ENCODE measurements around the gene BCL2.
"Not testable (repeated sequence)": the region's sequence is repeated elsewhere in the genome, so short reads cannot be mapped to it uniquely, and the experiment has no call there.

BCL2 gene

DNA sequence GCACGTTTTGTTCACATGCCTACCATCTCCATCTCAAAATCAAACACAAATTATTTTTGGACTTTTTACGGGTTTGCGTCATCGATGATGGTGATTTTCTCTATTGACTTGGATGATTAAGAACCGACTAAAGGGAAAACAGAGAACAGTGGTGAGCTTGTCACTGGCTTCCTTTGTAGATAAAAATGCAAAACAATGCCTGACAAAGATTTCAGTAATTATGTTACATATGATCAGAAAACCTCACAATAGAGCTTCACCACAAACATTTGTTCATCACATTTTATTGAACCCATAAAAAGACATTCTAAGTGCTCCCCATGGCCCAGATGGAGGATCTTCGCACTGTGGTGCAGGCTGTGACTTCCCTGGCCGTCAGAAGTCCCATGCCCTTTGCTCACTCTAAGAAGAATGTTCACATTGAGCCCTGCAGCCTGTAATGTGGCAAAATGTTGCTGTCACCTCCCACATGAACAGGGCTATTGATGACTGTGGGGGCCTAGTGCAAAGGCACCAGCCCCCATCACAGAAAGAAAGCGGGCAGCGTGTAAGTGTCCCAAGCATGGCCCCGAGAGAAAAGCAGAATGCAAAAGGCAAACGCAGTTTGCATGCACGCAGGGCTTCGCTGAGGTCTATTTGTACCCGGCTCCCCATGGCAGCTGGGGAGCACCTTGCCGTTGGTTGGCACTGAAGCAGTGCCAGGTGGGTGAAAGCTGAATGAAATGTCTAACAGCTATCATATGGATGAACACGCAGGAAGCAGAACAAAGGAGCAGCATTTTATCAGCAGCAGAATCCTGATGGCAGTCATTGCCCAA lies 60.6 kb downstream of the BCL2 start:
- DNase-seq (ENCODE audit: low read depth in 2 of 2): no peak

DNA sequence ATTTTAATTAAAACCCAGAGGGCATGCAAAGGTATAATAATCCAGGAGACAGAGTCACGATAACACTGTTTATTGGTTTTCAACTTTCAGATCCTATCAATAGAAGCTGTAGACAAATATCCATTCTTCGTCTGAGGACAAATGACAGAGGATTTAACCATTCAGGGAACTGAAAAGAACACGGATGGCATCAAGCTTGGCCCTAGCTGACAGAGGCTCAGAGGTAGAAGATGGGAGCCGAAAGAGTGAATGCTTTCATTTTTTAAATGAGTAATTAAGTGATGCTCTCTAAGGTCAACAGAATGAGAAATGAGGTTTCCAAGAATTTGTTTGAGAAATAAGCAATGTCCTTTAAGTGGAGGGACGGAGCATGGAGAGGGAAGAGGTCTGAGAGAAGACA lies 62.1 kb downstream of the BCL2 start:
- no peak for DNase-seq (ENCODE audit: low read depth in 2 of 2)

DNA sequence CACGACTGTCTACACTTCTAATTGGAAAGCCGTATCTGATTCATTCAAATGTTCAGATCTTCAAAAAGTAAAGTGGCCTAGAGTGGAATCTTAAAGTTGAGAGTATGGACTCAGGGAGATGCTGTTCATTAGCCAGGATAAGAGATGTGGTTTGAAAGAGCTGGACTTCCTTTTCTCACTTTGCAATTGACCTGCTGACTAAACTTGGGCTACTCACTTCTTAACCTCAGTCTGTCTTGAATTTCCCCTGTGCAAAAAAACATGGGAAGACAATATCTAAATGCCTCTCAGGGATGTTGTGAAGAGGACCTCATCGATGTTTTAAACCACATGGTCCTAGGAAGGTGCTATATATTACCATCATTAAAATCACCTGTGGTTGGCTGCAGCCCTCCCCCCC lies 64.1 kb downstream of the BCL2 start:
- DNase-seq (ENCODE audit: low read depth in 2 of 2): no peak

DNA sequence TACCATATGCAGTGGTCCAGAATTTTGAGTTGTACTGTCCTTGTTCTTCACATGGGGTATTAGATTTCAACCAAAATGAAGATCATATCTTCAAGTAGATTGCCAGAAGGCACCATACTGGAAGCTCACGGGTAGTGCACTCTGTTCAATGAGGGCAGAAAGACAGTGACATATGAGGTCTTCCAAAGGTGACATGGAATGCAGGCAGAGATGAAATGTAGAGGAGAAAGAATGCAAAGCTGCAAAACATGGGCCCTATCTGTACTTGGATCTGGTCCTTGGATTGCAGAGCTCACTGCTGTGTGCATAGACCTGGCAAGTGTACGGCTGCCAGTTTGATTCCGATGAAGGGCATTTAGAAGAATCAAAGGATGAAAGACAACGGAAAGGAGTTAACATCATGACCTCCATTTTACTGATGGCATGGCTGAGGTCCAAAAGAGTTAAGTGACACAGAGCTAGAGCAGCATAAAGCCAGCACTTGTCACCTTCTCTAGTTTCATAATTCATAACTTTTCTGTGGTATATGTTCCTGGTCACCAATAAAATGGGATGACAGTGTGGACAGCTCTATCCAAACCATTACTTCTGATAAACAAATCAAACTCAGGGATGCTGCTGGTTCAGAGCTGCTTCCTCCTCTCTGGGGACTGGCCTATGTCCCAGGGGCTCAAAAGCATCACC lies 64.7 kb downstream of the BCL2 start:
- DNase-seq (ENCODE audit: low read depth in 2 of 2): no peak

DNA sequence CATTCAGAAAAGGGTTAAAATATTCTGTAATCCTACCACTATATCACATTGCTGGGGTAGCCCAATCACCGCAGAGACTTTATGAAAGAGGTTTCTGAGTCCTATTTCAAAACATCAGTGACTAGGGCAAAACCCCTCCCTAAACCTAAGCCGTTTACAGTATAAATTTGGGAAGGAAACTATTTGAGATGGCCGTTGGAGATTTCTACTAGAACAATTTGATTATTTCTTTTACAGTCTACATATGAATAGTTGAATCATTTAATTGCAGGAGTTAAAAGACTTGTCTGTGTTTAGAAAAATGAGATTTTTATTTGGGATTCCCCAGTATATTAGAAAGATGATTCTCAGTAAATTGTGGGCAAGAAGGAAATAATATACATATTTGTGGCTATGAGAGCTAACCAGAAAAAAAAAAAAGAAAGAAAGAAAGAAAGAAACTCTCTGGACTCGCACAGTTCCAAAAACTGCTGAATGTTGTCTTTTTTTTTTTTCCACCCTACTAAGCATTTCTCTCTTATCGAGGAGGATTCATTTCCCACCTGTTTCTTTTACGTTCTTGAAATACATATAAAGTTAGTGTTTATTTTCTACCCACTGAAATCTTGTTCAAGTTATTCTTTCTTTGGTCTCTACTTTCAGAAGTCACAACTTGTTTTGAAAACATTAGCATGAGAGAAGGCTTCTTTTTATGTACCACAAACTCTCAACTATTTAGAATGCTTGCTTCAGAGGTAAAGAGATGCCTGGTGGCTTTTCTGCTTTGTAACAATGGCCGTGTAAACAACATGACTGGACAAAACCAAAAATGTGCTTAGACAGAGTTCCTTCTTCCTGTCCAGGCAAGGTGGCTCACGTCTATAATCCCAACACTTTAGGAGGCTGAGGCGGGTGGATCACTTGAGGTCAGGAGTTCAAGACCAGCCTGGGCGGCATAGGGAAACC lies 65.9 kb downstream of the BCL2 start:
- no peak for DNase-seq (ENCODE audit: low read depth in 2 of 2)

- no peak for DNase-seq (ENCODE audit: low read depth in 2 of 2)
Observed at GRCh38 chr18:63253014-63253413, 66.6 kb downstream of the BCL2 start.

DNA sequence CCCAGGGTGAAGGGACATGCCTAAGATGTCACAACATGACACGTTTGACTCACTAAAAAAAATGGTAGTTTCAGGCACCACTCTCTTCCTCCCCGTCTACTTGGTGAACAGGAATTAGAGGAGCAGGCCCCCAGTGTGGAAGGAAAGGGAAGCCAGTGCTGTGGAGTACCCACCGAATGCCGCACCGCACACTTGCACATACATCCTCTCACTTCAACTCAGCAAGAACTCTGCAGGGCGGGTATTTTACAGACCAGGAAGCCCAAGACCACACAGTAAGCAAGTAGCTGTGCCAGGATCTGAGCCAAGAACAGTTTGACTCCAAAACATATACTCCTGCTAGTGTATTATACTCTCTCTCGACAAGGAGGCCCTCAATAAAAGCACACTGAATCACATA lies 69.8 kb downstream of the BCL2 start:
- no peak for DNase-seq (ENCODE audit: low read depth in 2 of 2)

- no peak for DNase-seq (ENCODE audit: low read depth in 2 of 2)
Observed at GRCh38 chr18:63247926-63248325, 71.6 kb downstream of the BCL2 start.

DNA sequence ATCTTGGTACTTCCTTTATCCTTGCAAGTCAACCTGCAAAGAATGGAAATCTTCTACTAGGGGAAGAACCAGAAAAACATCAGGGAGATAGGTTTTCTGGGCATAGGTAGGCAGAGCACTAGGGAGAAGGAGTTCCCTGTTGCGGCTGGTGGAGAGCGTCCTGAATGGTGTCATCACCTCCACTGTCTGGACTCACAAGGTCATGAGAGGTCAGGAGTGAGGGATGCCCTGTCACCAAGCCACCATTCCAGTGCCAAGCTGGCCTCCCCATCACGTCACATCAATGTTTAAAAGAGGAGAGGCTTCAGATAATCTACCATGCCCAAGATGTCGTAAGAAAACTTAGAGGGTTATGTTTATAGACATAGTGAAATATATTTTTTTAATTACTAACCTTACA lies 72.1 kb downstream of the BCL2 start:
- DNase-seq (ENCODE audit: low read depth in 2 of 2): no peak

GRCh38 chr18:63245600-63245999 lies 74.0 kb downstream of the BCL2 start:
- no peak for DNase-seq (ENCODE audit: low read depth in 2 of 2)

- DNase-seq (ENCODE audit: low read depth in 2 of 2): no peak
Observed at GRCh38 chr18:63244607-63245006, 75.0 kb downstream of the BCL2 start.

DNA sequence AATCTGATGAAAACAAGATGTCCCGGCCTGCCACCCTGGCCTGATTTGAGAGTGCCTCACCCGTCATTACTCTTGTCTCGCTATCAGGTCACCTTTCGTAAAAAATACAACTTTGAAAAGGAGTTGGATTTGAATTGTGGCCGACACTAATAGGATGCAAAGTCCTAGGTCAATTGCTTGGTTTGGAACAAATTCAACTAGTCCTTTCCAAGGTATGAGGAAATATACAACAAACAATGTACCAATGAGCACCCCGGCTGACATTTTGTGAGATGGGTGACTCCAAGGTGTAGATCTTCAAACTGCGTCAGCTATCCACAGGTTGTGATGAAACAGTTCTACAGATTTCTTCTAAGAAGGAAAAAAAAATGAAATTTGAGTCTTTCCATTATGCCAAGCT lies 77.8 kb downstream of the BCL2 start:
- DNase-seq (ENCODE audit: low read depth in 2 of 2): no peak

DNA sequence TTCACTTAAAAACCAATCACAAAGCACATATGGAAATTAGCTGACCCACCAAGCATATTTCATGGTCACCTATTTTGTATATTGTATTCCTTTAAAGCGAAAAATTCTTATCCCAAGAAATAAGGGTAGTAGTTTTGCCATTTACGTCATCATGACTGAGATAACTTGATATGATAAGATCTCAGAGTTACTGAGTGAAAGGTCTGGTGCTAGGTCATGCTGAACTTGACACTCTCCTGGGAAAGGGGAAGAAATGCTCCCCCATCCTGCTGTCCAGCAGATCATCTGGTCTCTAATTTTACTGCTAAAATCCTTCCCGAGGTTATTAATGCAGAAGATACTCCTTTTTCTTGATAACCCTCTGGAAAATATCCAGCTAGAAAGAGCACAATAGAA lies 78.3 kb downstream of the BCL2 start:
- DNase-seq (ENCODE audit: low read depth in 2 of 2): no peak

DNA sequence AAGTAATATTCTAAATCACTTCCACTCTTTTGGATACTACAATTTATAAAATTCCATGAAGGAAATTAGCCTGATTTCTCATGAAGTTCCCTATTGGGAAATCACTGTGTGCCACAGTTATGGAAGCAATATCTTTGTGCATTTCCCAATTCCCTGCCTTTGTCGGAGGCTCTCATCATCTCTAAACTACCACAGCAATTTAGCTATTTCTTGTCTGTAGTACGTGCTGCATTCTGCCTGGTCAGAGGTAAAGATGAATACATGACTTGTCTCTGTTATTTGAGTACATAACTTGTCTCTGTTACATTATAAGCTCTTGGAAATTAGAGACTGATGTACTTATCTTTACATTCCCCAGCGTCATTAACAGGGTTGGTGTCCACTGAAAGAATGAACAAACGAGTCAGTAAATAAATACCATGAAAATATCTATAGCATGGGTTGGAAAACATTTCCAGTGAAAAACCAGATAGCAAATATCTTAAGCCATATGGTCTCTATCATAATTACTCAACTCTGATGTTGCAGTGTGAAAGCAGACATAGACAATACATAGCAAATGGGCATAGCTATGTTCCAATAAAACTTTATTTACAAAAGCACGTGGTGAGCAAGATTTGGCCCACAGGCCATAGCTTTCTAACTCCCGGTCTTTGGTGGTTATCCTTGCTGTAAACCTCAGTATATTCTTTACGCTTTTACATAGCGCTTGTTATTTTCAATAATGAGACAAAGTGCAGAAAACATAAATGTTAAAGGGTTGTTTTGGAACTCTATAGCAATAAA lies 78.8 kb downstream of the BCL2 start:
- DNase-seq (ENCODE audit: low read depth in 2 of 2): no peak

- no peak for DNase-seq (ENCODE audit: low read depth in 2 of 2)
Observed at GRCh38 chr18:63238693-63239075, 80.9 kb downstream of the BCL2 start.

DNA sequence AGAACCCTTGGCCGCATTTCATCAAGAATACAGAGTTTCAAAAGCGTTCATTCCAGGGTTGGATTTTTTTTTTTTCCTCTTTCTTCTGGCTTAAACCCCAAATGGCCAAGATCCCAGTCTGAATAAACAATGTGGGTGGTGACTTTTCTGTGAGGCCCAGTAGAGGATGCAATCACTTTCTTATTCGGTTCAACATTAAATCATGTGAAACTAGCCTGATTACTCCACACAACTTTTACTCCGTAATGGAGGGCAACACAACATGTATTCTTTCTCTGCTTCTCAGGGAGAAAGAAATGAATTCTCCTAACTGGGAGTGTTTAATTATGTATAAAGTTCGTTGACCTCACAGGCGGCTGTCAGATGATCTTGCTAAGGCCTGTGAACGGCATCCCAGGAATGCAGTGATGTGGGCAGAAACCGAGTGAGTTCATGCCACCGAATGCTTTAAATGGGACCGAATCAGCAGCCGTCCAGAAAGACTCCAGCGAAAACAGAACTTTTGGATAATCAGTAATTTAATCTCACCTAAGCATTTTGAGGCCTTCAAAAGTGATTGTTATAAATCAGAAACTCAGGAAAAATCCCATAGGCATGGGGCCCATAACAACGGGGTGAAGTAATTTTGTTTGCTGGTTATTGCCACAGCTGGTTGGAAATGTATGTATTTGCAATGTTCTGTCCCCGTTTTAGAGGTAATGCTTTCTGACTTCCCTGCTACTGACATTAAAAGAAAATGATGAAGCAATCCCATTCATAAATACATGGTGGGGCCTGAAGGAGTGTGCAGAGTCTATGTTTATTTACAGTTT lies 81.5 kb downstream of the BCL2 start:
- no peak for DNase-seq (ENCODE audit: low read depth in 2 of 2)

DNA sequence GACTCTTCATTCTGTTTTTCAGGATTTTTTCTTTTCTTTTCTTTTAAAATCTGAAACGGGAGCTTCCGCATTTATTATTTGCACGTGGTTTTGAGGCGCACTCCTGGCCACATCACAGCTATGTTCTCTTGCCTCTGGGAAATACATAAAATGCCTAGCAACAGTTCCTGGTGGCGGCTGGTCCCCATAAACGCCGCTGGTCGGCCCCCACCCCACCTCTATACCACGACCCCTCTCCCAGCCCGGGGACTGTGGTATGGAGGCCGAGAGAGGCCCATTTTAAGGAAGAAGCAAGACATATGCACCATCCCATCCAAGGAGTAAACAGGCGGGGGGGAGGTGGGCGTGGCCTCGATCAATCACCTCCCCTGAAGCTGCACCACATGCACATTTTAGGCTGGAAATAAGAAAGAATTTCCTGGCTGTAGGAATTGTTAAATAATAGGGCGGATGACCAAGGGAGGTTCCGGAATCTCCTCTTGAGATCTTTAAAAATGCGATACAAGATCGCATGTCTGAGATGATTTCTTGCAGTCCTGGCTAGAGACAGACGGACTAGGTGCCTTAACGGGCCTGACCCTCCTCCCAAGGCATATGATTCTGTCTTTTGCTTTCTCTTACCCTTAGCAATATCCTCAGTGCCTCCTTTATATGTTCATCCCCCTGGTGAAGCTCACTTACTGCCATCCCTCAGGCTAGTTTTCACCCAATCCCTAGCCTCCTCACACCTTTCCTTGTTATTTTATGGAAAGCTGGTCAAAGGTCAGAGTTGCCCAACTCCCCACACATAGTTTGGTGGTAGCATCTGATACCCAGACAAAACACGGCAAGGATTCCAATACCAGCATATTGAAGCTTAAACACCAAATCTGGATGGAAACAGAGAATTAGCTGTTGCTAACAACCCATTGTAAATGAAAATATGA lies 82.4 kb downstream of the BCL2 start:
- DNase-seq (ENCODE audit: low read depth in 2 of 2): no peak

DNA sequence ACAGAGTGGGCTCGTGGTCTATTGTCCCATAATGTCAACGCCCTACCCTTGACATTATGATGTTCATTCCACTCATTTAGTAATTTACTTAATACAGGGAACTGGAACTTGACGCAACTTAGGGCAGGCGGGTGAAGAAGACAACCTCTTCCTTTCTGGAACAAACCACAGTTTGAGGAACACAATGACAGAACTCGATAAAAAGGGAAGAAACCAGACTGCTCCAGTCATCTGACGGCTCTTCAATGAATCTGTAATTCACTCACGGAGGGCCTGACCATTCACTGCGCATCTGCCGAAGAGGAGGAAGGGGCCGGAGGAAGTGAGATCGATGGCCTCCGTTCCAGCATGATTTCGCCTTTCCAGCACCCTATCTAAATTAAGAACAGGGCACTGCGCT lies 83.2 kb downstream of the BCL2 start:
- DNase-seq (ENCODE audit: low read depth in 2 of 2): no peak

DNA sequence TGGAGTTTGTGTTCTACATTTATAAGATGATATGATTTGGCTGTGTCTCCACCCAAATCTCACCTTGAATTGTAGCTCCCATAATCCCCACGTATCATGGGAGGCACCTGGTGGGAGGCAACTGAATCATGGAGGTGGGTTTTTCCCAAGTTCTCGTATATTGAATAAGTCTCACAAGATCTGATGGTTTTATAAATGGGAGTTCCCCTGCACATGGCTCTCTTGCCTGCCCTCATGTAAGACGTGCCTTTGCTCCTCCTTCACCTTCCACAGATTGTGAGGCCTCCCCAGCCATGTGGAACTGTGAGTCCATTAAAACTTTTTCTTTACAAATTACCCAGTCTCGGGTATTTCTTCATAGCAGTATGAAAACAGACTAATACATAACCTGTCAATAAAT lies 83.6 kb downstream of the BCL2 start:
- not testable (repeated sequence) for DNase-seq (ENCODE audit: low read depth in 2 of 2)

DNA sequence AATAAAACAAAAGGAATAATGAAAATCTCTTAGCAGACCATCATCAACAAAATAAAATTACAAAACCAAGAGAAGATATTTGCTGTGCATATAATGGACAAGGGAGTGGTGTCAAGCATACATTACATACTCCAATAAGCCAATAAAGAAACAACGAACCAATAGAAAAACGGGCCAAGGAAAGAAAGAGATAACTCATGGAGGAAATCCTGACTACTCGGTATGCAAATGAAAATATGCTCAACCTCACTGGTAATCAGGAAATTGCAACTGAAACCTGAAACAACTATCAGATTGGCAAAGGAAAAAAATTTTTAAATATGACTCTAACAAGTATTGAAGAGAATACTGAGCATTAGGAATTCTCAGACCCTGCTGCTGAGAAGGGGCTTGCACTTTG lies 84.7 kb downstream of the BCL2 start:
- no peak for DNase-seq (ENCODE audit: low read depth in 2 of 2)
